CD4-positive, alpha-beta T cell treated with Interferon gamma for 1 hour (primary cell): ENCODE results near the gene CCDC50.

Source experiments
- DNase-seq: peaks from one replicate; pipeline ENCODE4 v3.0.0-alpha.2; 2020

Gene CCDC50, protein sequence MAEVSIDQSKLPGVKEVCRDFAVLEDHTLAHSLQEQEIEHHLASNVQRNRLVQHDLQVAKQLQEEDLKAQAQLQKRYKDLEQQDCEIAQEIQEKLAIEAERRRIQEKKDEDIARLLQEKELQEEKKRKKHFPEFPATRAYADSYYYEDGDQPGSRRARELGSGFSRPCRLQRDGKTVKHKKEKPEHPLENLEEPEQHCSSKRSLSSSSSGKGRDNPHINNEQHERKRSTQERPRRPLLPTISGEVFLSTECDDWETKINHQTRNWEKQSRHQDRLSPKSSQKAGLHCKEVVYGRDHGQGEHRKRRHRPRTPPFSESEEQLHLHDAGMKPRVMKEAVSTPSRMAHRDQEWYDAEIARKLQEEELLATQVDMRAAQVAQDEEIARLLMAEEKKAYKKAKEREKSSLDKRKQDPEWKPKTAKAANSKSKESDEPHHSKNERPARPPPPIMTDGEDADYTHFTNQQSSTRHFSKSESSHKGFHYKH

DNA sequence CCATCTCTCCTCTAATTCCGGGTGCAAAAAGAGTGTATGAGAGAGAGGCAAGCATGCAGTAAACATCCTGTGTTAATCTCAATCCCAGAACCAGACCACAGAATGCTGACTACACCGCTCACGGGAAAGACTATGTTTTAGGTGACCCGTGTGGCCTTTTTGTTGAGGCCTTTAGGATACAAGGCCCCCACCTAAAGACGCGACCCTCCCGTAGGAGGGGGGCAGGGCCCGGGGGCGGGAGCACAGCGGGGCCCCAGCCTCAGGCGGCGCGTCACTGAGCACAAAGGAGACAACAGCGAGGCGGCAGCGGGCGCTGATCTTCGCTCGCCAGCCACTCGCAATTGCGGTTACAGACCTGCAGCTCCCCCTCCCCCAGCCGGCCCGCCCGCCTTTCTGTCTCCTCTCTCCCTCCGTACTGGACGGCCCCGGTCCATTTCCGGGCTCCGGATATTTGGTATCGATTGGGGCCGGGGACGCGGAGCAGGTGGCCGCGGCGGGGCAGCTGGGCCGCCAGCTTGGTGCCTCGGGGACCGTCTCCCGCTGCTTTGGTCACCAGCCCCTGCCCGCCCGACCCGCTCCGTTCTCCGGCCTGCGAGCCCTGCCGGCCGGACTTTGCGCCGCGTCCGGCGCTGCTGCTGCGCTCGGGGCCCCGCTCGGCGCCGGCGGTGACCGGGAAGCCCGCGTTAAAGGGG, at the start of gene CCDC50:
TSS of gene CCDC50 (plus strand) at position 433 of the 692 bp plus-strand sequence. CDS start 281 bp downstream, outside the sequence.
- DNase-seq, result peak; percentile 73

DNA sequence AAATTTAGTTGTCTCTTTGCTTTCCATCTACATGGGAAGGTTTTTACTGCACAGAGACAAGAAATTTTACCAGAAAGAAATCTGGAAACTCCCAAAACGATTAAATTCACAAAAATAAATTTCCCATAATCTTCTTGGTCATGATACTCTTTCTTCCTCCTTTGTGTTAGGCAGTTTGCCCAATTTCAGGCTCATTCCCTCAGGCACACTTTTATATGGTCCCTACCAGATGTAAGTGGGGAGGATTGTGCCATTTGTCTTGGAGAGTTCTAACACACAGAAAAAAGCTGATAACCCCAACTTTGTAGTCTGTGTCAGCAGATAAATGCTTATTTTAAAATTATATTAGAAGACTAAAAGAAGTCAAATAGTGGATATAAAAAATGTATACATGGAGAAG, 49.1 kb upstream of the CCDC50 start:
- no peak for DNase-seq

- no peak for DNase-seq
Measured at GRCh38 chr3:191280882-191281281, 48.3 kb upstream of the CCDC50 start.

- DNase-seq, result no peak
Measured at GRCh38 chr3:191282251-191283185, 46.7 kb upstream of the CCDC50 start.

DNA sequence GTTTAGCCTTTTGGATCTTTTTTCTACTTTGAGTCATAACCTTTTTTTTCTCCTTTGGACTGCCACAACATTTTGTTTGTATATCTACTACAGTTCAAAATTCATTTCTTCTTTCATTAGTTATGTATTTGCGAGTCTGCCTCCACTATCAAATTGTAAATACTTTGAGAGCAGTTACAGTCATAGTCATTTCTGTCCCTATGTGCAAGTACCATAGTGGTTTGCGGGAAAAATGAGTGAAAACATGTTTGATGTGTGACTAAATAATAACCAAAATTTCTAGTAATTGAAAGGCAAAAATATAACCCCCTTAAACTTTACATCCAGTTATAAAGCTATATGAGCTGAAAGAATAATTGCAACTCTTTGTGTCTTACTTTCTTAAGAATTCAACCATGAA, 45.8 kb upstream of the CCDC50 start:
- DNase-seq, result no peak

DNA sequence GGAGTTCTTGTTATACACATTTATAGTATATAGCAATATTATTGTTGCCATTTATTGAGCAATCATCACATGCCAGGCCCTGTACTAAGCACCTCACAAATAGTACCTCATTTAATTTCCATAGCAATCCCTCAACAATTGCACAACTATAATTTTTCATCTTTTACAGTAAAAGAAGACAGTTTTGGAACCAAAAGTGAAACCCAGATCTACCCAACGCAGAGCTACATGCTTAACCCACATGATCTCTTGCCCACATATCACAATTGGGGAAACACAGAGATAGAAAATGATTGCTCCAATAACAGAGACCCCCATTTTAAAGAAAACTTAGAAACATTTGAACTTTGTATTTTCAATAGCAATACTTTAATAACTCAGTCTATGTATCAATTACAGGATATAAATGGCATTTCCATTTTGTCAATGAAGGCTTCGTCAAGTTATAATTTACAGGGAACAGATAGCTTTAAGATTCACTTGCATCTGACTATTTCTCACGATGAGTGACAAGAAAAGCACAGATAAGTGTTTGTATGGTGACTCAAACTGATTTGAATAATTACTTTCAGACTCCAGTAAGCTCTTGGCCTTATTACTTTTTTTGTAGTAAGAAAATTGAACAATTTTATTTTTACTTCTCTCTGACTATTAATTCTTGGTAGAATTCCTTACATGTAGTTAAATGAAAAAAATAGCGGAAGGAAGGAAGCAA, 38.7 kb upstream of the CCDC50 start:
- no peak for DNase-seq

GRCh38 chr3:191292243-191293015, 36.8 kb upstream of the CCDC50 start:
- no peak for DNase-seq

- DNase-seq, result no peak
Measured at GRCh38 chr3:191294291-191294690, 34.9 kb upstream of the CCDC50 start.

DNA sequence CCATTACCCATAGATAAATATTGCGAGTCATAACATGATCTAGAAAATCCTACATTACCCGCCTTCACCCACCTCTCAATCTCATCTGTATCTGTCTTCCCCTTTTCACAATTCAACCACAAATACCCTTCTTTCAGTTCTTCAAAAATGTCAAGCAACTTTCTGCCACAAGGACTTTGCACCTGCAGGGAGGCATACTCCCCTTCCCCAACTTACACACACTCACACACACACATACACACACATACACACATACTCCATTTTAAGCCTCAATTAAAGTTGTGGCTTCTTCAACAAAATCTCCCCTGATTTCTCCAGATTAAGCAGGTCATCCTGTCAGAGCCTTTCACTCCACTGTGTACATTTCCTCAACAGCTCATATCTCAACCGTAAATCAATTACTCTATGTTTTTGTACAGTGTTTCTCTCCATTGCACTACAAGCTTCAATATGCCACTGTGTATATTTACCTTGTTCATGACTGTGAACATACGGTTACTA, 33.1 kb upstream of the CCDC50 start:
- DNase-seq, result peak; percentile 32

- DNase-seq, result no peak
Measured at GRCh38 chr3:191298846-191299245, 30.3 kb upstream of the CCDC50 start.

DNA sequence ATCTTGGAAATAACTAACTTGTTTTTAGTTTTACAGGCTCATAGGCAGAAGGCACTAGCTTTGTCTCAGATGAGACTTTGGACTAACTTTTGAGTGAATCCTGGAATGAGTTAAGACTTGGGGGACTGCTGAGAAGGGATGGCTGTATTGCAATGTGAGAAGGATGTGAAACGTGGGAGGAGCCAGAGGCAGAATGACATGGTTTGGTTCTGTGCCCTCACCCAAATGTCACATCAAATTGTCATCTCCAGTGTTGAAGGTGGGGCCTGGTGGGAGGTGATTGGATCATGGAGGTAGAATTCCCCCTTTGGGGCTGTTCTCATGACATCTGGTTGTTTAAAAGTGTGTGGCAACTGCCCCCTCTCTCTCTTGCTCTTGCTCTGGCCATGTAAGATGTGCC, 28.8 kb upstream of the CCDC50 start:
- DNase-seq, result no peak

DNA sequence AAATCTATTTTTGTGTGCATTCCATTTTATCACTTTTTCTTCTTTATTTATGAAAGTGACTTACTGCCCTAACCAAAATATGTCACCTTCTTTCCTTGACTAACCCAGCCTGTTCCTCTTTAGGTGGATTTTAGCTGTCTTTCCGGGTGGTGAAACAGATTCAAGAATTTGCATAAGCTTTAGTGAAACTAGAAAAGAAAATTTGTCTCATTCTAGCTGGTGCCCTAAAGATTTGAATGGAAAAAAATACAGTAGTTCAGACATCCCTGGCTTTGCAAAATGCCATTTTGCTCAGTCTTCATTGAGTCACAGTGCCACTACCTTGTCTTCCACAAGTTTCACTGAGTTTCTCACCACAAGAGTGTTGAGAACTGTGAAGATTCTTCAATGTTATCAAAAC, 28.2 kb upstream of the CCDC50 start:
- no peak for DNase-seq

GRCh38 chr3:191301782-191302411, 27.3 kb upstream of the CCDC50 start:
- no peak for DNase-seq

DNA sequence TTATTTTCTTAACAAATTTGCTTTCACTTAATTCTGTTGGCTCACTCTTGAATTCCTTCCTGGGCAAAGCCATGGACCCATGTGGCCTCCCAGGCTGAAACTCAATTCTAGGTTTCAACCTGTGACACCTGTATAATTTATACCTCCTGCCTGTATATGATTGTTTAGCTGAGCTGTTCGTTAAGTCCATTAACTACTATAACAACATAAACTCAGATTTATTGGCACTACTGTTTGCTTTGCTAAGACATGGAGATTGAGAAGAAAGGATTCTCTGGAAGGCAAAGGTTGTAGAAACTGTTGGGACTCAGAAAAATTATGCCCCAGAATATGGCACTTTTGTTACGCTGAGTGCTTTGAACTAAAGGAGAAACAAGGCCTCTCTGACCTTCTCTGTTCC, 26.7 kb upstream of the CCDC50 start:
- no peak for DNase-seq

- no peak for DNase-seq
Measured at GRCh38 chr3:191303596-191303995, 25.6 kb upstream of the CCDC50 start.

- no peak for DNase-seq
Measured at GRCh38 chr3:191306428-191306827, 22.8 kb upstream of the CCDC50 start.

GRCh38 chr3:191307341-191307740, 21.9 kb upstream of the CCDC50 start:
- no peak for DNase-seq

DNA sequence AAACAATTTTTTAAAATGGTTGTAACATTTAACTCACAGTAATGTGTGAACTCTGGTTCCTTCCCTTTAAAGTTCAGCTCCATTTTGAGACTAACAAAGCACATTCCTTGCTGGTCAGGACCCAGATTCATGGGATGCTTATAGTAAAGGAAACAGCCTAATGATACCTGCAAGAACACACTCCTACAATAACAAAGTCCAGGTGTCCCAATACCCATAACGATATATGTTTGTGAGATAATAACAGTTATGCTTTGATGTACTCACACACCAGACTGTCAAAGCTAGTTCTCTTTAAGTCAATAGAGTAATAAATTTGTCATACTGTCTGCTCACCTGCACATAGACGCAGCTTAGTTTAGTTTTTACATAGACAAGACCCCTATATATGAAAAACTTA, 15.9 kb upstream of the CCDC50 start:
- no peak for DNase-seq

- no peak for DNase-seq
Measured at GRCh38 chr3:191314109-191314728, 15.0 kb upstream of the CCDC50 start.

DNA sequence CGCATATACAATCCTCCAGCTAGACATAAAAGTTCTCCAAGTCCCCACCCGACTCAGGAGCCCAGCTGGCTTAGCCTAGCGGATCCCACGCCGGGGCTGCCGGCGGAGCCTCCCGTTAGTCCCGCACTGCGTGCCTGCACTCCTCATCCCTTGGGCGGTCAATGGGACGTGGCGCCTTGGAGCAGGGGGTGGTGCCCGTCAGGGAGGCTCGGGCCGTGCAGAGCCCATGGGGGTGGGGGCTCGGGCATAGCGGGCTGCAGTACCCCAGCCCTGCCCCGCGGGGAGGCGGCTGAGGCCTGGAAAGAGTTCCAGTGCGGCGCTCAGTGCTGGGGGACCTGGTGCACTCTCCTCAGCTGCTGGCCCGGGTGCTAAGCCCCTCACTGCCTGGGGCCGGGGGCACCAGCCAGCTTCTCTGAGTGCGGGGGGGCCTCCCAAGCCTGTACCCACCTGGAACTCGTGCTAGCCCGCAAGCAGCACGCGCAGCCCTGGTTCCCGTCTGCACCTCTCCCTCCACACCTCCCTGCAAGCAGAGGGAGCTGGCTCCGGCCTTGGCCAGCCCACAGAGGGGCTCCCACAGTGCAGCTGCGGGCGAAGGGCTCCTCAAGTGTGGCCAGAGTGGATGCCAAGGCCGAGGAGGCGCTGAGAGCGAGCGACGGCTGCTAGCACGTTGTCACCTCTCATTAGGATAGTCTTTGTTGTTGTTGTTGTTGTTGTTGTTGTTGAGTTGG, 12.2 kb upstream of the CCDC50 start:
- DNase-seq, result no peak
